HepG2 (cell line): Measurements from ENCODE around the gene JSRP1. TPM values are rescaled to one million over a fixed set of nuclear protein-coding genes. Genes with fewer than 3 reads are reported as not detected.
A peak's percentile ranks its signal among the peaks of the same experiment; 100 is the strongest.

Experiments used
- ATF5 ChIP-seq: sonication (generic); formaldehyde crosslinking; IDR thresholded peaks from 2 replicates; pipeline ENCODE4 v1.4.0; 2020; ENCODE audit warnings: mild to moderate bottlenecking, low read depth, missing genetic modification reagents
- GZF1 ChIP-seq: sonication (generic); formaldehyde crosslinking; IDR thresholded peaks from 2 replicates; pipeline ENCODE4 v1.5.1; 2020; ENCODE audit warnings: mild to moderate bottlenecking, missing genetic modification reagents
- HMGXB4 ChIP-seq, 2 experiments: sonication (generic) in 1 of 2; formaldehyde crosslinking in 1 of 2; IDR thresholded peaks; 2 replicates each; pipeline versions ENCODE4 v1.4.0 to v1.6.1; 2018 to 2020; ENCODE audit warnings: missing genetic modification reagents in 2 of 2, borderline replicate concordance in 1 of 2, low read depth in 1 of 2, mild to moderate bottlenecking in 1 of 2, missing biosample characterization in 1 of 2
- IKZF5 ChIP-seq: IDR thresholded peaks from 2 replicates; pipeline ENCODE4 v1.6.1; 2018; ENCODE audit warnings: missing genetic modification reagents, mild to moderate bottlenecking, missing compliant biosample characterization
- JUN ChIP-seq: sonication (generic); formaldehyde crosslinking; IDR thresholded peaks from 2 replicates; pipeline ENCODE4 v1.4.0; 2020; ENCODE audit warnings: mild to moderate bottlenecking, missing genetic modification reagents
- KLF15 ChIP-seq: sonication (generic); formaldehyde crosslinking; IDR thresholded peaks from 2 replicates; pipeline ENCODE4 v1.8.1; 2023; ENCODE audit warnings: borderline replicate concordance, mild to moderate bottlenecking, inconsistent platforms, missing genetic modification reagents, mixed read lengths
- MIER2 ChIP-seq: IDR thresholded peaks from 2 replicates; pipeline ENCODE4 v1.6.1; 2016; ENCODE audit warnings: missing biosample characterization, missing genetic modification reagents
- MLLT10 ChIP-seq: sonication (generic); formaldehyde crosslinking; IDR thresholded peaks from 2 replicates; pipeline ENCODE4 v1.4.0; 2020; ENCODE audit warnings: missing genetic modification reagents
- NCOA2 ChIP-seq: sonication (generic); formaldehyde crosslinking; IDR thresholded peaks from 2 replicates; pipeline ENCODE4 v1.8.0; 2022; ENCODE audit warnings: inconsistent platforms
- NFE2 ChIP-seq: sonication (generic); formaldehyde crosslinking; IDR thresholded peaks from 2 replicates; pipeline ENCODE4 v1.4.0; 2020; ENCODE audit warnings: missing genetic modification reagents
- RFXAP ChIP-seq: sonication (generic); formaldehyde crosslinking; IDR thresholded peaks from 2 replicates; pipeline ENCODE4 v1.4.0; 2020; ENCODE audit warnings: missing genetic modification reagents, borderline replicate concordance
- SRSF4 ChIP-seq: fragments of 200-400 bp; formaldehyde crosslinking; IDR thresholded peaks from one replicate; pipeline ENCODE4 v1.6.1; 2018; ENCODE audit warnings: mild to moderate bottlenecking, low read depth, low read length, moderate library complexity; ENCODE audit not compliant: poor library complexity, severe bottlenecking
- ZNF124 ChIP-seq: sonication (generic); formaldehyde crosslinking; IDR thresholded peaks from 2 replicates; pipeline ENCODE4 v1.4.0; 2020; ENCODE audit warnings: missing genetic modification reagents
- ZNF441 ChIP-seq: sonication (generic); formaldehyde crosslinking; IDR thresholded peaks from 2 replicates; pipeline ENCODE4 v1.7.0; 2021; ENCODE audit warnings: missing genetic modification reagents, borderline replicate concordance
- ZNF609 ChIP-seq: sonication (generic); formaldehyde crosslinking; IDR thresholded peaks from 2 replicates; pipeline ENCODE4 v1.4.0; 2020; ENCODE audit warnings: mild to moderate bottlenecking, missing genetic modification reagents, borderline replicate concordance
- polyA plus RNA-seq, 8 experiments: library from polyadenylated mRNA; depleted of rRNA in 3 of 8; stranded (reverse) in 7 of 8; unstranded in 1 of 8; fragments of >200 nt; fragmentation: Illumina TruSeq in 4 of 8; extraction: Trizol in 4 of 8; gene quantifications; 2 replicates each; pipeline versions ENCODE4 v1.2.1 to v1.2.3, GENCODE V29; 2011 to 2016; ENCODE audit warnings: low read depth in 4 of 8, missing spikeins in 1 of 8, mixed read lengths in 1 of 8; ENCODE audit not compliant: insufficient read depth in 1 of 8
- total RNA-seq, 5 experiments: library from RNA; depleted of rRNA; stranded (reverse); fragments of >200 nt; fragmentation: Illumina TruSeq; extraction: Trizol; gene quantifications; 2 replicates each; pipeline ENCODE4 v1.2.3, GENCODE V29; 2016; ENCODE audit warnings: low read depth in 1 of 5

JSRP1 gene
- total and polyA plus RNA-seq, 2 of the 13 experiments (the other 11 are each of a cell fraction or from before 2014, with no cell fraction given): 0.16 to 0.38 TPM

- no peak for TF ChIP-seq ATF5 (CRISPR knock-in tag)
- TF ChIP-seq SRSF4: no peak
- TF ChIP-seq HMGXB4 (CRISPR knock-in tag; IDR thresholded peaks at IDR 0.05; ENCODE audit: borderline replicate concordance in 1 of 2, low read depth in 1 of 2): peak in 1 of 2 experiments; percentile 30; a peak in 1 of 4 replicates
- TF ChIP-seq RFXAP (CRISPR knock-in tag): no peak
- TF ChIP-seq IKZF5 (CRISPR knock-in tag): peak; percentile 41; the same call in 1 of the 2 replicates
- TF ChIP-seq JUN (CRISPR knock-in tag): no peak
- no peak for TF ChIP-seq GZF1
- no peak for TF ChIP-seq MIER2 (CRISPR knock-in tag)
- no peak for TF ChIP-seq NFE2 (CRISPR knock-in tag)
- TF ChIP-seq ZNF609 (CRISPR knock-in tag): 0 out of 2 replicates have a peak, but pooled peaks have one; percentile 16
- no peak for TF ChIP-seq ZNF441
- no peak for TF ChIP-seq NCOA2 (CRISPR knock-in tag)
- no peak for TF ChIP-seq KLF15 (CRISPR knock-in tag)
- no peak for TF ChIP-seq ZNF124
- TF ChIP-seq MLLT10 (CRISPR knock-in tag): no peak
These were observed 14.1 kb downstream of the JSRP1 start (continued) for GRCh38 chr19:2242092-2242537.
